GM21737 (cell line): Measurements from ENCODE around the gene RAB3GAP2.
"Not testable (repeated sequence)": the region's sequence is repeated elsewhere in the genome, so short reads cannot be mapped to it uniquely, and the experiment has no call there.

Experiments
- ATAC-seq: cut with Tn5 transposase; IDR thresholded peaks from one replicate; pipeline ENCODE4 v1.9.1; 2021; ENCODE audit warnings: mild to moderate bottlenecking, moderate library complexity; ENCODE audit not compliant: unreplicated experiment

RAB3GAP2 gene

GRCh38 chr1:220287129-220287528, 14.9 kb upstream of the RAB3GAP2 start:
- no peak for ATAC-seq

- ATAC-seq, result no peak
Observed at GRCh38 chr1:220283625-220284024, 11.4 kb upstream of the RAB3GAP2 start.

DNA sequence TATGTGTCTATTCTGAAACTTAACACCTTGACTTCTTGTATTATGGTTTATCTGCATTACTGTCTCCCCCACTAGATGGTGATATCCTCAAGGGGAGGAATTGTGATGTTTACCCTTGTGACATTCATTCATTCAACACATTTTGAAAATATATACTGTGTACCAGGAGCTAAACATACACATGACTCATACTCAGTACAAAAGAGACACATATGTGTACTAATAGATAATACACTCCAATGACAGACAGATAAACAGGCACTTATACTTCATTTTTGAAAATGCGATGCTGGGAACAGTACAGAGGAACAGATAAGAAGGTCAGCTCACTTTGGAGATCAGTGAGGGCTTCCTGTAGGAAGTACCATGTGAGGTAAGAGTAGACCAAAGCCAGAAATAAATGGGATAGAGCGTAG, 8.9 kb upstream of the RAB3GAP2 start:
- no peak for ATAC-seq

- ATAC-seq, result no peak
Observed at GRCh38 chr1:220280249-220280648, 8.0 kb upstream of the RAB3GAP2 start.

GRCh38 chr1:220278991-220279390, 6.7 kb upstream of the RAB3GAP2 start:
- ATAC-seq, result no peak

DNA sequence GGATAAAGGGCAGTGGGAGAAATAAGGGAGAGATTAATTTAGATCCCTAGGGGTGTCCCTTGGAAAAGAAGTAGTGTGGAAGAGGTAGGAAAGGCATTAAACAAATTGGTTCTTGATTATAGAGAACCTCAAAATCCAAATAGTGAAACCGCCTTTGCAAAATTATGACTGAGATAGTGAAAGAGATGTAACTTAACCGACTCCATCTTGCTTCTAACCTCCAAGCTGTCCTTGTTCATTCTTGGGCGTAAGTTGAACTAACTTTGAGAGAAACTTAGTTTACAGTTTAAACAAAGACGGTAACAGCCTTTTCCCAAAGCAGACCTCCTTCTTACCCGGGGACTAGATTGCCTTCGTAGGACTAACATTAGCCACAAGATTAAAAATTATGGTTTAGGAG, 3.2 kb upstream of the RAB3GAP2 start:
- no peak for ATAC-seq

- ATAC-seq, result no peak
Observed at GRCh38 chr1:220274251-220274855, 2.1 kb upstream of the RAB3GAP2 start.

DNA sequence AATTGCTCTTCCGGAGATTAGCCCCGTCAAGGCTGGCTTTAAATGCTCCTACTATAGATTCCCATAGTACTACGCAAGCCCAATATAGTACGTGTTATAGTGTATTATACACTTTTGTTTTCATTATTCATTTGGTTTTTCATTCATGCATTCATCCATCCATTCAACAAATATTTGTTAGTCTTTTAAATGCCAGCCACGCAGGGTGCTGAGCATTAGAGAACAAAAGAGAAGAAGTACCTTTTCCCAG, 513 bp upstream of the RAB3GAP2 start:
- no peak for ATAC-seq

GRCh38 chr1:220271706-220272046, 577 bp downstream of the RAB3GAP2 start:
- ATAC-seq, result no peak

GRCh38 chr1:220269036-220269435, 3.2 kb downstream of the RAB3GAP2 start:
- no peak for ATAC-seq

GRCh38 chr1:220267630-220268029, 4.6 kb downstream of the RAB3GAP2 start:
- ATAC-seq, result no peak

DNA sequence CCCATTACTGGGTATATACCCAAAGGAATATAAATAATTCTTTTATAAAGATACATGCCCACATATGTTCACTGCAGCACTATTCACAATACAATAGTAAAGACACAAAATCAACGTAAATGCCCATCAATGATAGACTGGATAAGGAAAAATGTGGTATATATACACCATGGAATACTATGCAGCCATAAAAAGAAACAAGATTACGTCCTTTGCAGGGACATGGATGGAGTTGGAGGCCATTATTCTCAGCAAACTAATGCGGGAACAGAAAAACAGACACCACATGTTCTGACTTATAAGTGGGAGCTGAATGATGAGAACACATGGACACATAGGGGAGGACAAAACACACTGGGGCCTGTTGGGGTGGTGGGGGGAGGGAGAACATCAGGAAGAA, 12.0 kb downstream of the RAB3GAP2 start:
- not testable (repeated sequence) for ATAC-seq

DNA sequence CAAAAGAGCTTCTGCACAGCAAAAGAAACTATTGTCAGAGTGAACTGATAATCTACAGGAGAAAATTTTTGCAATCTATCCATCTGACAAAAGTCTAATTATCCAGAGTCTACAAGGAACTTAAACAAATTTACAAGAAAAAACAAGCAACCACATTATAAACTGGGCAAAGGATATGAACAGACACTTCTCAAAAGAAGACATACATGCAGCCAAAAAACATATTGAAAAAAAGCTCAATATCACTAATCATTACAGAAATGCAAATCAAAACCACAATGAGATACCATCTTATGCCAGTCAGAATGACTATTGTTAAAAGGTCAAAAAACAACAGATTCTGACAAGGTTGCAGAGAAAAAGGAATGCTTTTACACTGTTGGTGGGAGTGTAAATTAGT, 12.5 kb downstream of the RAB3GAP2 start:
- ATAC-seq, result not testable (repeated sequence)

DNA sequence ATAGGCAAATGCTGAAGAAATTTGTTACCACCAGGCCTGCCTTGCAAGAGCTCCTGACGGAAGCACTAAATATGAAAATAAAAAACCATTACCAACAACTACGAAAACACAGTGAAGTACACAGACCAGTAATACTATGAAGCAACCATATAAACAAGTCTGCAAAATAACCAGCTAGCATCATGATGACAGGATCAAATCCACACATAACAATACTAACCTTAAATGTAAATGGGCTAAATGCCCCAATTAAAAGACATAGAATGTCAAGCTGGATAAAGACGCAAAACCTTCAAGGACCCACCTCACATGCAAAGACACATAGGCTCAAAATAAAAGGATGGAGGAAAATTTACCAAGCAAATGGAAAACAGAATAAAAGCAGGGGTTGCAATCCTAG, 16.1 kb downstream of the RAB3GAP2 start:
- not testable (repeated sequence) for ATAC-seq

- no peak for ATAC-seq
Observed at GRCh38 chr1:220255204-220255603, 17.0 kb downstream of the RAB3GAP2 start.

GRCh38 chr1:220253290-220253689, 19.0 kb downstream of the RAB3GAP2 start:
- ATAC-seq, result not testable (repeated sequence)

GRCh38 chr1:220251272-220251671, 21.0 kb downstream of the RAB3GAP2 start:
- ATAC-seq, result no peak

GRCh38 chr1:220250681-220251080, 21.6 kb downstream of the RAB3GAP2 start:
- no peak for ATAC-seq

DNA sequence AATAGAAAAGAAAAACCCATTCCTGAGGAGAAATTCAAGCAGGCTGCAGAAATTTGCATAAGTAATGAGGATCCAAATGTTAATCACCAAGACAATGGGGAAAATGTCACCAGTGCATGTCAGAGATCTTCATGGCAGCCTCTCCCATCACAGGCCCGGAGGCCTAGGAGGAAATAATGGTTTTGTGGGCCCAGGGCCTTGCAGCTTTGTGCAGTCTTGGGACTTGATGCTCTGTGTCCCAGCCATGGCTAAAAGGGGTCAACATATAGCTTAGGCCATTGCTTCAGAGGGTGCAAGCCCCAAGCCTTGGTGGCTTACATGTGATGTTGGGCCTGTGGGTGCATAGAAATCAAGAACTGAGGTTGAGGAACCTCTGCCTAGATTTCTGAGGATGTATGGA, 22.7 kb downstream of the RAB3GAP2 start:
- no peak for ATAC-seq

DNA sequence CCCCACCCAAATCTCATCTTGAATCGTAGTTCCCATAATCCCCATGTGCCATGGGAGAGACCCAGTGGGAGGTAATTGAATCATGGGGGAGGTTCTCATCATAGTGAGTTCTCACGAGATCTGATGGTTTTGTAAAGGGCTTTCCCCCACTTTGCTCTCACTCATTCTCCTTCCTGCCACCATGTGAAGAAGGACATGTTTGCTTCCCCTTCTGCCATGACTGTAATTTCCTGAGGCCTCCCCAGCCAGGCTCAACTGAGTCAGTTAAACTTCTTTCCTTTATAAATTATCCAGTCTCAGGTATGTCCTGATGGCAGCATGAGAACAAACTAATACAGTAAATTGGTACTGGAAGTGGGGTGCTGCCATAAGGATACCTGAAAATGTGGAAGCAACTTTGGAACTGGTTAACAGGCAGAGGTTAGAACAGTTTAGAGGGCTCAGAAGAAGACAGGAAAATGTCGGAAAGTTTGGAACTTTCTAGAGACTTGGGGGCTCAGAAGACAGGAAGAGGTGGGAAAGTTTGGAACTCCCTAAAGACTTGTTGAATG, 23.5 kb downstream of the RAB3GAP2 start:
- not testable (repeated sequence) for ATAC-seq

- ATAC-seq, result not testable (repeated sequence)
Observed at GRCh38 chr1:220245900-220246299, 26.4 kb downstream of the RAB3GAP2 start.

GRCh38 chr1:220243947-220244346, 28.3 kb downstream of the RAB3GAP2 start:
- no peak for ATAC-seq

- ATAC-seq, result no peak
Observed at GRCh38 chr1:220241072-220241663, 31.1 kb downstream of the RAB3GAP2 start.
